T-helper 1 cell treated with Interleukin-12 subunit alpha and Interleukin-12 subunit beta and Interleukin-4 antibody, amounts not matched to agents 30 ng/mL and 1 ng/mL, for 36 hours (primary cell): Measurements from ENCODE around the gene SCN3A. TPM values are rescaled to one million over a fixed set of nuclear protein-coding genes. Genes with fewer than 3 reads are reported as not detected.

Experiments used
- intact Hi-C: fragments of 100-400 bp; cut with micrococcal nuclease; formaldehyde crosslinking; loops from one replicate; pipeline ENCODE4 v1.15.1; 2024
- total RNA-seq: library from RNA; stranded (reverse); gene quantifications from 2 replicates; pipeline ENCODE4 v1.2.3, GENCODE V29; 2022

The SCN3A gene
- total RNA-seq, 1 donor from 2014 or later = not detected

GRCh38 chr2:165057931-165058330, 145.9 kb downstream of the SCN3A start:
- intact Hi-C loops = no loop called here

- intact Hi-C loops = no loop called here
These were observed 146.5 kb downstream of the SCN3A start for GRCh38 chr2:165057308-165057707.

- intact Hi-C loops = no loop called here
These were observed 147.3 kb downstream of the SCN3A start for GRCh38 chr2:165056564-165056963.

- intact Hi-C loops = no loop called here
These were observed 148.6 kb downstream of the SCN3A start for GRCh38 chr2:165055082-165055851.

- intact Hi-C loops = no loop called here
These were observed 149.2 kb downstream of the SCN3A start for GRCh38 chr2:165054652-165055051.

- intact Hi-C loops = no loop called here
These were observed 159.1 kb downstream of the SCN3A start for GRCh38 chr2:165044505-165045303.

Other genes starting within 250 kb of the SCN3A start
- not detected in 2 replicates for gene SLC38A11, start 248.5 kb downstream of the SCN3A start, total RNA-seq
- gene SCN2A, start 35.4 kb upstream of the SCN3A start, total RNA-seq = not detected in 2 replicates